GM20431 (cell line): ENCODE data around the gene RAN.
"Not testable (repeated sequence)": the region's sequence is repeated elsewhere in the genome, so short reads cannot be mapped to it uniquely, and the experiment has no call there.

ENCODE experiments used
- in situ Hi-C: fragments of 300-500 bp; cut with MseI, MboI; formaldehyde crosslinking; loops from one replicate; pipeline ENCODE4 v1.15.0; 2020; ENCODE audit warnings: low sequenced_read_pairs; ENCODE audit not compliant: unreplicated experiment

RAN gene

GRCh38 chr12:130876758-130877157, 4.9 kb downstream of the RAN start:
- in situ Hi-C loops = no loop called here

GRCh38 chr12:130877333-130877732, 5.5 kb downstream of the RAN start:
- in situ Hi-C loops = no loop called here

DNA sequence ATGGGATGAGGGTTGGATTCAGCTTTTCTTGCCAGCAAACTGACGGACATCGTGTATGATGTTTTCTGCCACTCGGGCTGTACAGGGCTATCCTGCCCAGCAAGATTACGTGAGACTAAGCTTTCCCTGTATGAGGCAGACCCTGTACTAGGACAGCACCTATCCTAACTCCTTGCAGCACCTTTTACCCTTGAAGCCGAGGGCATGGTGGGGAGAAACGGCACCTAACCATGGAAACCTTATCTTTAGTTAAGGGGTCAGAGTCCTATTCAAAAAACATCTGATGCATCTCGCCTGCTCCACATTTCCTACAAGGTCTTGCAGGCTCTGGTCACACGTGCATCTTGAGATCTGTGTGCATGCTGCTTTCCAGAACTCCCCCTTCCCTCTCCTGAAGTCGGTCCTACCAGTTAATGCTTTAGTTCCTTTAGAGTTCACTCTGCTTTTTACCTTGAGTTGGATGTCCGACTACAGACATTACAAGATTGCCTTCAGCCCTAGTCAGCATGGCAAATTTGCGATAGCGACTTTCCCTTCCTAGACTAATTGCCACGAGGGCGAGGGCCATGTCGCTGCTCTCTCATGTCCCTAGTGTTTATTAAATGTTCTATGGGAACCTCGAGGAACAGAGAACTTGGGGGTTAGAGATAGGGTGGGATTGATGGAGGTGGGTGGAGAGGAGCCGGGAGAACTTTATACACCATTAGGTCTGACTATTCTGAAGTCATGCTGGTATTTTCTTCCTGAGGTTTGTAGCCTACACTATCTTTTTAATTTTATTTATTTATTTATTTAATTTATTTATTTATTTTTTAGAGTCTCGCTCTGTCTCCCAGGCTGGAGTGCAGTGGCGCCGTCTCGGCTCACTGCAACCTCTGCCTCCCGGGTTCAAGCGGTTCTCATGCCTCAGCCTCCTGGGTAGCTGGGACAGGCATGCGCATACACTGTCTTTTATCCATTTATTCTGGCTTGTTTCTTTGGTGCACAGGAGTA, 6.6 kb downstream of the RAN start:
- in situ Hi-C loops = no loop called here

GRCh38 chr12:130879212-130879686, 7.4 kb downstream of the RAN start:
- in situ Hi-C loops = no loop called here

DNA sequence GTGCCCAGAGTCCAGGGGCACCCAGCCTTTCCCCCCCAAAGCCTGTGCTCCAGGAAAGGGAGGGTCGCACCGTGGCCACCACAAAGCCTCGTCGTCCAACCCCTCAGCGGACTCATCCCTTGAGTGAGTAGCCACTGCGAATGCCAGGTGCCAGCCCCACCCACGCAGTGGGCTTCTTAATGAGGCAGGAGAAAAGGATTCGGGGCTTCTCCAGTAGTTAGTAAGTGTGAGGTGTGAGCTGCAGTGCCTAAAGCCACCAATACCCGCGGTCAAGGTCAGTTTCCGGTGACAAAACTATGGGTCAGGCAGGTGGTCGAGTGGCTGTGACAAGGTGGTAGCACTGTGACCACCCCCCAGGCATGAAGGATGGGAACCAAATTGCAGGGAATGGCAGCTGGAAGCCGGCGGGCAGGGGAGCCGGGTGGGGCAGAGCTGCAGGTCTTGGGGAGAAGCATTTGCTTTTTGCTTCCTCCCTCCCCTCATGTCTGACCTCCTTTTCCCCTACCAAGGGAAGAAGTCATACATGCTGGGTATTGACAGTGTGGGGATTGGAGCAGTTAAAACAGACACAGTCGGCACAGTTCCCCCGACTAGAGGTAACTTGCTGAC, 8.0 kb downstream of the RAN start:
- in situ Hi-C loops = no loop called here

- in situ Hi-C loops = no loop called here
Observed at GRCh38 chr12:130880411-130880885, 8.6 kb downstream of the RAN start.

GRCh38 chr12:130881046-130881445, 9.2 kb downstream of the RAN start:
- in situ Hi-C loops = no loop called here

DNA sequence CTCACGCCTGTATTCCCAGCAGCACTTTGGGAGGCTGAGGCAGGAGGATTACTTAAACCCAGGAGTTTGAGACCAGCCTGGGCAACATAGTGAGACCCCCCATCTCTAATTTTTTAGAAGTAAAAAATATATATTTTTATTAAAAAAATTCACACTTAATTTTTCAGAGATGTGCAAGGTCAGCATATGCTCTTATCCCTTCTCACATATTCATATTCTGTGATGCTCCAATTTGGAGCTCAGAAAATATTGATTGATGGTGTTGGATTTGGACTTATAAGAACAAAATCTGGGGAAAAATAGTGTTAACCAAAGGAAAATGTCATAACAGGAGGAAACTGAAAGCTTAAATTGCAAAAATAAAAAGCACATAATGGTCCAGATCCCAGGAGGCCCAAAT, 9.7 kb downstream of the RAN start:
- in situ Hi-C loops = no loop called here

DNA sequence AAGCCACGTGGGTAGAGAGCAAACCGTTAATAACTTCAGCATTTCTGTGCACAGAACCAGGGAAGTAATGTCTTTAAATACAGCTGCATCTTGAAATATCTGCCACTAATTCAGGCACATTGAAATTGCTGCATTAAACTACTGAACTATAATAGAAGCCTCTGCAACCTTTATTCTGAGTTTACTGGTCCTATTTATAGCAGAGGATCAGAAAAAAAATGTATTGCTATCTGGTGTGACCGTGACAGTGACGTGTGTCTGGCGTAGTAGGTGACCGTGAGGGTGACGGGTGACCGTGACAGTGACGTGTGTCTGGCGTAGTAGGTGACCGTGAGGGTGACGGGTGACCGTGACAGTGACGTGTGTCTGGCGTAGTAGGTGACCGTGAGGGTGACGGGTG, 15.3 kb downstream of the RAN start:
- in situ Hi-C loops = not testable (repeated sequence)

DNA sequence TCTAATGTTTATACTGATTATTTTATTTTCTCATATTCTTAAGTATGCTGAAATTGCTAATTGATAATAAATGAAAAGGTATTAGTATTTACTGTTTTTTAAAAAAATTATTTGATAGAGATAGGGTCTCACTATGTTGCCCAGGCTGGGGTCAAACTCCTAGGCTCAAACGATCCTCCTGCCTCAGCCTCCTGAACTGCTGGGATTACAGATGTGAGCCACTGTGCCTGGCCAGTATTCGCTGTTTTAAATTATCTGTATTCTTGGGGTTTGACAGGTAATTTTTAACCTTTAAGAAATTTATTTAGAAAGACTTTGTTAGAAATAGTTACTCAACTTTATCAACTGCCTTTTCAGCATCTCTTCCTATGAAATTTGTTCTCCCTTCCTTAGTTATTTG, 32.2 kb downstream of the RAN start:
- in situ Hi-C loops = no loop called here

- in situ Hi-C loops = not testable (repeated sequence)
Observed at GRCh38 chr12:130904936-130905455, 33.1 kb downstream of the RAN start.

- in situ Hi-C loops = no loop called here
Observed at GRCh38 chr12:130909111-130909510, 37.2 kb downstream of the RAN start.

DNA sequence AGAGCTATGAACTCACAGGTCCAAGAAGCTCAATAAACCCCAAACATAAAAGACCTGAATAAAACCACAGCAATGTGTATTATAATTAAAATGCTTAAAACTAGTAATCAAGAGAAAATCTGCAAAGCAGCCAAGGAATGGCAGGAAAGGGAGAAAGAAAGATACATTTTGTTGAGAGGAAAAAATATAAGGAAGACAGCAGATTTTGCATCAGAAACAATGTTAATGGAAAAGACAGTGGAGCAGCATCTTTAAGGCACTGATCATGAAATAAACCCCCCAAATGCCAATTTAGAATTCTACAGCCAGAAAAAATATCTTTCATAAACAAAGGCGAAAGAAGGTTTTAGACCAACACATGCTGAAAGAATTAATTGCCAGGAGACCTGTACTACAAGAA, 39.3 kb downstream of the RAN start:
- in situ Hi-C loops = no loop called here

DNA sequence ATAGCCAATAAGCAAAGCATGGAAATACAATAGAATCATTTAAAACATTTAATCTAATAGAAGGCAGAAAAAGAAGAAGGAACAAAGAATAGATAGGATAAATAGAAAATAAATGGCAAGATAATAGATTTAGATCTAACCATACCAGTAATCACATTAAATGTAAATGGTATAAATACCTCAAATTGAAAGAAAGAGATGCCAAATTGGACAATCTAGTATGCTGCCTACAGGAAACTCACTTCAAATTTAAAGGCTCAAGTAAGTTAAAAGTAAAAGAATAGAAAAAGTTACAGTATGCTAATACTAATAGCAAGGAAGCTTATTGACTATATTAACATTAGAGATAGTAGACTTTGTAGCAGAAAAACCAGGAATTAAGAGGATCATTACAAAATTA, 40.1 kb downstream of the RAN start:
- in situ Hi-C loops = no loop called here

- in situ Hi-C loops = no loop called here
Observed at GRCh38 chr12:130916241-130916911, 44.5 kb downstream of the RAN start.

DNA sequence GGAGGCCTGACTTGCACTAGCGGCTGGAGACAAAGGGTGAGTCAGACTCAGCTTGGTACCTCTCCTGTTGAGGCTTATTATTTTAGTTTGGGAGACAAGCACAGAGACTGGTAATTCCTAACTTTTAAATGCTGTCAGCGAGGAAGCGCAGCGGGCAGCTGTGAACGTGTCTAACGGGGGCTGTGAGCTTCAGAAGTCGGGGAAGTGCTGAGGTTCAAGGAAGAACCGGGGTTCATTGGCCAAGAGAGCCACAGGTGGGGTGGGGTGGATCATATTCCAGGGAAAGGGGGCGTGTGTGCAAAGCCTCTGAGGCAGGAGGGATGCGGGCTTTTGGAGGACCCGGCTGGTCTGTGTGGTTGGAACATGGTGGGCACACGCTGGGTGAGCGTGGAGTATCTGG, 45.7 kb downstream of the RAN start:
- in situ Hi-C loops = no loop called here

DNA sequence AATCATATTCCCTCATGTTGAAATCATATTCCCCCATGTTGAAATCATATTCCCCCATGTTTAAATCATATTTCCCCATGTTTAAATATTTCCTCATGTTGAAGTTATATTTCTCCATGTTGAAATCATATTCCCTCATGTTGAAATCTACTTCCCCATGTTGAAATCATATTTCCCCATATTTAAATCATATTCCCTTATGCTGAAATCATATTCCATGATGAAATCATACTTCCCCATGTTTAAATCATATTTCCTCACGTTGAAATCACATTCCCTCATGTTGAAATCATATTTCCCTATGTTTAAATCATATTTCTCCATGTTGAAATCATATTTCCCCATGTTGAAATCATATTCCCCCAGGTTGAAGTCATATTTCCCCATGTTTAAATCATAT, 47.2 kb downstream of the RAN start:
- in situ Hi-C loops = no loop called here

DNA sequence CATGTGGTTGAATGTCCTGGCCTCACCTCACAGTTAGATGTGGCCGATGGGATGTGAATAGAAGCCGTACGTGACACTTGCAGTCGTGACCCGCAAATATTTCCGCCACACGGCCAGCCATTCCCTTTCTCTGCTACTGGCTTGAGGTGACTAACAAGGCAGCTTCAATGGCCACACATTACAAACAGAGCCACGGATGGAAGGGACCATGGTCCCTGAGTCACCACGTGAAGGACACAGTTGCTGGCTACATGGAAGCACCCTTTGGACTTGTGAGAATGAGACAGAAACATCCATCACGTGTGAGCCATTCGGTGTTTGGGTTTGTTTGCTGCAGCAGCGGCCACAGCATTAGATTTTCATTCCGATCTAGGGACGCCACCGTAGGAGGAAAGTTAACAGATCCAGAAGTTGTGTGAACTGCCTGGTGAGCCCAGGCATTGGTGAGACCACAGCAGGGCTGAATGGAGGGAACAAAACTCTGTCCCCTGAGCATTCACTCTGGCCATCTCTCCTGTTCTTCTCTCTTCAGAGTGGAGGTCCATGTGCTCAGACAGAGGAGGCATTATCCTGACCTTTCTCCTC, 48.3 kb downstream of the RAN start:
- in situ Hi-C loops = no loop called here

- in situ Hi-C loops = no loop called here
Observed at GRCh38 chr12:130920723-130921381, 49.0 kb downstream of the RAN start.

DNA sequence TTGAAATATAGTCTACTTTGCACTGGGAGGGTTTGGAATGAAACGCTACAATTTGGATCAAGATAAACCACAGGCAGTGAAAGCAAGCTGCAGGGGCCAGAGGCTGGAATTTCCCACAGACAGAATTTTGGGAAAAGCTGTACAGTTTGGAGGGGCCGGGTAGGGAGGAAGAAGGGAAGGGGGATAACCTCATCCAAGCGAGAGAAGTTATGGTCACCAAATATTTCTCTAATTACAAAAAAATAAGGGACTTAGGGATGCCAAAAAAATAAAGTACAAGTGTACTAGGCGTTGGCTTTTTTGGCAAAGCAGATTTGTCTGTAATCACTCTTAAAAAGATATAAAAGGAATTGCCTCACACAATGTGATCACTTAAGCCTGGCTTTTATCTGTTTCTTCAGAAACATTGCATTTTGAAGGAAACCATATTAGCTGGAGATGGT, 50.7 kb downstream of the RAN start:
- in situ Hi-C loops = no loop called here
